HG02943 (cell line): ENCODE data around the gene KCNN2.

Experiments
- ATAC-seq: cut with Tn5 transposase; IDR thresholded peaks from one replicate; pipeline ENCODE4 v1.9.1; 2021; ENCODE audit warnings: mild to moderate bottlenecking, low read depth, moderate library complexity; ENCODE audit not compliant: unreplicated experiment

KCNN2 gene

GRCh38 chr5:114362197-114362976, 517 bp downstream of the KCNN2 start:
- no peak for ATAC-seq

GRCh38 chr5:114362977-114363761, 1.3 kb downstream of the KCNN2 start:
- ATAC-seq, result no peak

- no peak for ATAC-seq
Measured at GRCh38 chr5:114363837-114364236, 2.0 kb downstream of the KCNN2 start.

GRCh38 chr5:114367029-114367428, 5.2 kb downstream of the KCNN2 start:
- no peak for ATAC-seq

GRCh38 chr5:114369680-114370417, 8.0 kb downstream of the KCNN2 start:
- no peak for ATAC-seq

GRCh38 chr5:114377050-114377844, 15.4 kb downstream of the KCNN2 start:
- ATAC-seq, result no peak

GRCh38 chr5:114377946-114378345, 16.1 kb downstream of the KCNN2 start:
- ATAC-seq, result no peak

- ATAC-seq, result no peak
Measured at GRCh38 chr5:114380721-114381120, 18.9 kb downstream of the KCNN2 start.

GRCh38 chr5:114387433-114387832, 25.6 kb downstream of the KCNN2 start:
- ATAC-seq, result no peak

GRCh38 chr5:114390431-114390830, 28.6 kb downstream of the KCNN2 start:
- ATAC-seq, result no peak

- no peak for ATAC-seq
Measured at GRCh38 chr5:114391321-114391720, 29.5 kb downstream of the KCNN2 start.

GRCh38 chr5:114393159-114393558, 31.3 kb downstream of the KCNN2 start:
- ATAC-seq, result no peak

GRCh38 chr5:114402206-114402605, 40.3 kb downstream of the KCNN2 start:
- ATAC-seq, result no peak

- ATAC-seq, result no peak
Measured at GRCh38 chr5:114407783-114408182, 45.9 kb downstream of the KCNN2 start.

GRCh38 chr5:114408847-114409246, 47.0 kb downstream of the KCNN2 start:
- ATAC-seq, result no peak

- no peak for ATAC-seq
Measured at GRCh38 chr5:114411380-114411931, 49.6 kb downstream of the KCNN2 start.

GRCh38 chr5:114412510-114413171, 50.8 kb downstream of the KCNN2 start:
- ATAC-seq, result no peak

- ATAC-seq, result no peak
Measured at GRCh38 chr5:114415760-114416159, 53.9 kb downstream of the KCNN2 start.

- ATAC-seq, result no peak
Measured at GRCh38 chr5:114416254-114416653, 54.4 kb downstream of the KCNN2 start.

GRCh38 chr5:114417519-114417918, 55.6 kb downstream of the KCNN2 start:
- ATAC-seq, result no peak
